Stimulated activated CD8-positive, alpha-beta memory T cell treated with anti-CD3 and anti-CD28 coated beads, Interleukin-4, amount 100 ng/mL, for 4 hours (primary cell): Measurements from ENCODE around the gene KHSRP.

ENCODE experiments used
- DNase-seq, 2 donors: peaks; one replicate each; pipeline ENCODE4 v3.0.0-alpha.2; 2020; ENCODE audit warnings: low read depth in 2 of 2, low spot score in 1 of 2

KHSRP gene, protein sequence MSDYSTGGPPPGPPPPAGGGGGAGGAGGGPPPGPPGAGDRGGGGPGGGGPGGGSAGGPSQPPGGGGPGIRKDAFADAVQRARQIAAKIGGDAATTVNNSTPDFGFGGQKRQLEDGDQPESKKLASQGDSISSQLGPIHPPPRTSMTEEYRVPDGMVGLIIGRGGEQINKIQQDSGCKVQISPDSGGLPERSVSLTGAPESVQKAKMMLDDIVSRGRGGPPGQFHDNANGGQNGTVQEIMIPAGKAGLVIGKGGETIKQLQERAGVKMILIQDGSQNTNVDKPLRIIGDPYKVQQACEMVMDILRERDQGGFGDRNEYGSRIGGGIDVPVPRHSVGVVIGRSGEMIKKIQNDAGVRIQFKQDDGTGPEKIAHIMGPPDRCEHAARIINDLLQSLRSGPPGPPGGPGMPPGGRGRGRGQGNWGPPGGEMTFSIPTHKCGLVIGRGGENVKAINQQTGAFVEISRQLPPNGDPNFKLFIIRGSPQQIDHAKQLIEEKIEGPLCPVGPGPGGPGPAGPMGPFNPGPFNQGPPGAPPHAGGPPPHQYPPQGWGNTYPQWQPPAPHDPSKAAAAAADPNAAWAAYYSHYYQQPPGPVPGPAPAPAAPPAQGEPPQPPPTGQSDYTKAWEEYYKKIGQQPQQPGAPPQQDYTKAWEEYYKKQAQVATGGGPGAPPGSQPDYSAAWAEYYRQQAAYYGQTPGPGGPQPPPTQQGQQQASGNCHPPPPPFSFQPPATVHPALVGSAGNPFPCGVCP

DNA sequence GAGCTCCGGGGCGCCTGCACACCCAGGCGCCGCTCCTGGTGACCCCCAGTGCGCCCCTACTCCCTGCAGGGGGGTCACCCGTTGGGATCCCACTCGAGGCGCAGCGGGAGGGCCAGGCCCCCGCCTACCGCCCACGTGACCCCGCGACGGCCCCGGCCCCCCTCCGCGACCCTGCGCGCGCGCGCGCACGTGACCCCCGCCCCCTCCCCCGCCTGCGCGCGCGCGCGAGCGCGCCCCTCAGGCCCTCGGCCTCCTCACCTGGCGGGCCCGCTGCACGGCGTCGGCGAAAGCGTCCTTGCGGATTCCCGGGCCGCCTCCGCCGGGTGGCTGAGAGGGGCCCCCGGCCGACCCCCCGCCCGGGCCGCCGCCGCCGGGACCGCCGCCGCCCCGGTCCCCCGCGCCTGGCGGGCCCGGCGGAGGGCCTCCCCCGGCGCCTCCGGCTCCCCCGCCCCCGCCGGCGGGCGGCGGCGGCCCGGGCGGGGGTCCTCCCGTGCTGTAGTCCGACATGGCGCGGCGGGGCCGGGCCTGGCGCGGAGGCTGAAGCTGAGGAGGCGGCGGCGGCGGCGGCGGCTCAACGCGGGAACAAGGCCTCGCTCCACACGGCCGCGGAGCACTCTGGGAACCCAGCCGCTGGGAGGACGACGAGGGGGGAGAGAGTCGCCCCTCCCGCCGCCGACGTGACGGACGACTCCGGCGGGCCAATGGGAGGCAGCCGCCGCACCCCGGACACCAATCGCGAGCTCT is at the start of gene KHSRP:
KHSRP (minus strand) TSS at position 617 of the 744 bp plus-strand sequence; CDS start at position 507, 110 bp downstream.
- no peak for DNase-seq

DNA sequence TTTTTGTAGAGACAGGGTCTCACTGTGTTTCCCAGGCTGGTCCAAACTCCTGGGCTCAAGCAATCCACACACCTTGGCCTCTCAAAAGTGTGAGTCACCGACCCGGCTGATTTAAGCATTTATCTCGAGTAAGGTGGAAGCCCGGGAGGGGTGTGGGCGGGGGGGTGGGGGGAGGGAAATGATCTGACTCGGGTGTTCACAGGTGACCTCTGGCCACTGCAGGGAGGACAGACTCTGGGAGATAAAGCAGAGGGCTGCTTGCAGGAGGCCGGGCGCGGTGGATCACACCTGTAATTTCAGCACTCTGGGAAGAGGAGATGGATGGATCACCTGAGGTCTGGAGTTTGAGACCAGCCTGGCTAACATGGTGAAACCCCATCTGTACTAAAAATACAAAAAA is 49.0 kb upstream of the KHSRP start:
- no peak for DNase-seq

DNA sequence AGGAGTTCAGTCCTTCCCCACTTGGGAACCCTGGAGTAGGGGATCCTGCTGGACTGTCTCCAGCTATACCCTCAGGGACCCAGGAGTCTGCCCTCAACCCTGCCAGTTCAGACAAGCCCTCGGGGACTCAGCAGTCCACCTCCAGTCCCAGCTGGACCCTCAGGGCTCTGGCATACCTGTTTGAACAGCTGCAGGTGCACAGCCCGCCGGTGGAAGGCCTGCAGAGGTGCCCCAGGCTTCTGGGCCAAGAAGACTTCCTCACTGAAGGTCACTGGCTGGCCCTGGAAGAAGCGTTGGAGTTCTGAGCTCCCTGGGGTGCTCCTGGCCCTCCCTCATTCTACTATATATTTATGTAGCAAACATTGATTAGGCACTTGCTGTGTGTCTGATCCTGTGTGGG is 48.1 kb upstream of the KHSRP start:
- DNase-seq, result no peak

- DNase-seq, result no peak
Observed at GRCh38 chr19:6471076-6471475, 46.5 kb upstream of the KHSRP start.

DNA sequence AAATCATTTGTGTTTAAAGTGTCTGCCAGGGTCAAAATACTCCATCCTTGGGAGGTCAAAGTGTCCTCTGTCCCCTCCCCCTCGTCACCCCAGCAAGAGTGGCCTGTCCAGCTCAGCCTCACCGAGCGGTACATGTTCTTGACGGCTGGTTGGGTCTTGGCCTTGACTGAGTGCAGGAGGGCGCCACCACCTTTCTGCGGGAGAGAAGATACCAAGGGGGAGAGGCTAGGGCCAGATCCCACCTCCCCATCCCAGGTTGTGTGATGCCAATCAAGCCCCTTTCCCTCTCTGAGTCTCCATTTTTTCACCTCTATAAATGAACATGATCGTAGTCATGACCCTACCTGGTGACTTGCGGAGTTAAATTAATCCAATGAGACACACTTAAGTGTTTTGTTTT is 45.6 kb upstream of the KHSRP start:
- no peak for DNase-seq

DNA sequence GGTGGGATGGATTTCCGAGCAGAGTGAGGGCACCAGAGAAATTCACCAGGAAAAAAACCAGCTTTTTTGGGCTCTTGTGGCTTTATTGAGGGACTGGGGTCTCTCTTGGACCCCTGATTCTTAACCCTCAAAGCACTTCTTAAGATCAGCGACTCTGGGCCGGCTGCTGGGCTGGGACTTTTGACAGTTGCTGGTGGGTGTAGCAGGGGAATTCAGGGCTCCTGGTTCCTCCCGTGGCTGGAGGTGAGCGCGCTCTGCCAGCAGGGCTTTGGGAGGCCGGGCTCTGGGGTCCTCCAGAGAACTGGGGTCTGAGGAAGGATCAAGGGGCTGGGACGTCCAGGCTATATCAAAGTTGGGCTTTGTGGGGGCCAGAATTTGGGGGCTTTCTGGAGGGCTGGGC is 42.8 kb upstream of the KHSRP start:
- no peak for DNase-seq

GRCh38 chr19:6466526-6467248 is 42.1 kb upstream of the KHSRP start:
- DNase-seq, result no peak

- no peak for DNase-seq
Observed at GRCh38 chr19:6465663-6466062, 41.1 kb upstream of the KHSRP start.

DNA sequence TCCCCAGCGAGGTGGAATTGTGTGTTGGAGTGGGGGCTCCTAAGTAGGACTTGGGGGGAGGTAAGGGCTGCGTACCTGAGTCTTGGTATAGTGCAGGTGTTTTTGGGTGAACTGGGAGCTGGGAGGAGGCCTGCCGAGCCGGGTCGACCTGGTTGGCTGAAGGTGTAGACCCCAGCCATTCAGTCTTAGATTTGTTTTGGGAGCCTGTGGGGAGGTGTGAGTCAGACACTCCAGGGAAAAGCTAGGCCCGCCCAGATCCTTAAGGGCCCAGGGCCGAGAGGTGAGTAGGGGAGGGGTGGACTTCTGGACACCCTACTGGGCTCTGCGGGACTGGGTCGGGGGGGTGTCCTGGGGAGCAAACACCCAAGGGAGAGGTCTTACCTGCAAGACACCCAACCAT is 40.4 kb upstream of the KHSRP start:
- no peak for DNase-seq

- DNase-seq, result peak in 1 of 2 donors; percentile 19
Observed at GRCh38 chr19:6464070-6464873, 39.7 kb upstream of the KHSRP start, which contains the start of gene CRB3. CRB3 (plus strand) TSS chr19:6464271; CDS start chr19:6464702, 431 bp downstream.

DNA sequence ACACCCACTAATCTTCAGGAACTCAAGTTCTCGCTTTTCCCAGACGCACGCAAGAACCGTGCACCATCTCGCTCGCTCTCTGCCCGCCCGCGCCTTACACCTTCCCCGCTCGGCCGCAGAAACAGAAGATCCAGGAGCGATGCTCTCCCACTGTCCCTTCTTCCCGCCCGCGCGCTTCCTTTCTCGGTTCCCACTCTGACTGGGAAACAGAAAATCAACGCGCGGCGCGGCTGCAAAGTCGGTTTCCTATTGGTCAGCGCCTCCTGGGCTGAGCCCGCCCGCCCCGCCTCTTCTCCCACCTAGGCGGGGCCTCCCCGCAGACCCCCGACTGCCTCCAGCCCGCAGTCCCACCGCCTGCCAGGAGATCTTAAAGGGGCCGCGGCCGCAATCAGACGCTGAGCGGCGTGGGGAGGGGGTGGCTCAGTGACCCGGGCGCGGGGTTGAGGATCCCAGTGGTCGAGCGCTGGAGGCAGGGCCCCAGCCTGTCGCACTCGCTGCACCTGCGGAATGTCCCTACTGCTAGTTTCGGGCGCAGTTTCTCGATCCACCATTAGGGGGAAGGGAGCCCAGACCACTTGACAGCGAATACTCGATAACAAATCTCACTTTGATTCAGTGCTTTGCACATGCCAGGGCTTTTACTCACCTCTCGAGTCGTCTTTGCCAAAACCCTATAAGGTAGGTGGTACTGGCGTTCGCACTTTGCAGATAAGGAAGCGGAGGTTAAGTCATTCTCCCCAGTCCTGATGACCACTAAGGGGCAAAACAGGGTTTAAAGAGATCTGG is 35.7 kb upstream of the KHSRP start:
- DNase-seq, result peak; percentile 92 to 93

DNA sequence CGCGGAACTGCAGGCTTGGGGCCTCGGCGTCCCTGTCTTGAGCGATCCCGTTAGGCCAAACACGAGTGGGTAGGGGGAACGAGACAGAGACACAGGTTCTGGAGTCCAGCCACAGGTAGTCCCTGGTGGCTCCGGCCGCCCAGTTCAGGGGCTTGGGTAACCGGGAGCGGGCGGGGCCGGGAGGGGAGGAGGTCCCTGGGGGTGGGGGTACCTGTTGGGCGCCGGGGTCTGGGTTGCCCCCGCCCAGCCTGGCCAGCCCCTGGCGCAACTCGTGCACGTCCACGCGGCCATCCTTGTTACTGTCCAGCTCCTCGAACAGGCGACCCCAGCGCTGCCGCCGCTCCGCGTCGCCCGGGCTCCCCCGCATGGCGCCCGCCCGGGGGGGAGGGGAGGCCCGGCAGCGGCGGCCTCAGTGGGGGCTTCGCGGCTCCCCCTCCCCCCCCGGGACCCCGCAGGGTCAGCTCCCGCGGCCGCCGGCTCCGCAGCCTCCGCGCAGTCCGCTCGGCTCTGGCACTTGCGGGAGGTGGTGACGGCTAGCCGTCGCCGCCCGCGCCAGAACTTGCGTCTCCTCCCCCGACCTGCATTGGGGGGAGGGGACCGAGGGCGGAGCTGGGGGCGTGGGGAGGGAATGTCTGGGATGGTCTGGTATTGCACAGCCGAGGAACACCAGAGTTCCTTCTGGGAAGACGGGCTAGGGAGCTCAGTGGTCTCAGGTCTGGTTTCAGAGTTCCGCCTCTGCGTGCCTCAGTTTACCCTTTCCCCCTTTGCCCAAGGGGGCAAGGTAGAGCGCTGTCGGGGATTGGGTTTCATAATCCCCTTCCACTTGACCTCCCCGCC is 34.9 kb upstream of the KHSRP start, which contains the start of gene SLC25A23:
SLC25A23 (minus strand) TSS at position 531 of the 837 bp plus-strand sequence; CDS start at position 367, 164 bp downstream.
- DNase-seq, result peak; percentile 22 to 24

- no peak for DNase-seq
Observed at GRCh38 chr19:6458695-6459261, 34.2 kb upstream of the KHSRP start.

GRCh38 chr19:6457958-6458694 is 33.5 kb upstream of the KHSRP start:
- no peak for DNase-seq

- DNase-seq, result no peak
Observed at GRCh38 chr19:6455924-6456323, 31.3 kb upstream of the KHSRP start.

DNA sequence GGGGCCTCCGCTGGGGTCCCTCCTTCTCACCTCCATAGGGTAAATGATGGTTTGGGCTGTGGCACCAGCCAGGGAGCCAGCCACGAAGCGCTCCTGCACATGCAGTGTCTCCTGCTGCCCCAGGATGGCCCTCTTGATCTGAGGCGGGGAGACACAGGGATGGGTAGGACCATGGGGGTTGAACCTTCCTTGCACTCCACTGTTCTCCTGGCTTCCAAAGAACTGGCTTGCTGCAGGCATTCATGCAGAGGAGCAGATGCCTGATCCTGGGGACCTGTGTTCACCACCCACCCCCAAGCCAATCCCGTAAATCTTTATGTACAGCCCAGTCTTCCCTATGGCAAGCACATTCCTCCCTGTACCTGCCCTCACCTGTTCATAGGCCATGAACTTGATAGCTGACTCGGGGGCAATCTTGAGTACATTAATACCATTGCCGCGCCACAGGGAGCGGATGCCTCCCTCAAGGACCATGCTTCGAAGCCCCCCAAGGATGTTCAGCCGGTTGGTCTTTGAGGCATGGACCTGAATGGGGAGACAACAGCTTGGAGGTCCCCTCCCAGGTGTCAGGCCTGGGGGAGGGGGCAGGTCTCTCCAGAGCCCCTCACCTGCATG is 29.4 kb upstream of the KHSRP start:
- DNase-seq, result no peak

- DNase-seq, result no peak
Observed at GRCh38 chr19:6452899-6453298, 28.3 kb upstream of the KHSRP start.
